CD1c-positive myeloid dendritic cell (primary cell): Measurements from ENCODE around the gene RASSF8.
A peak's percentile ranks its signal among the peaks of the same experiment; 100 is the strongest.

Experiments
- DNase-seq: peaks from one replicate; pipeline ENCODE4 v3.0.0-alpha.2; 2016; ENCODE audit errors: extremely low spot score

Gene RASSF8

DNA sequence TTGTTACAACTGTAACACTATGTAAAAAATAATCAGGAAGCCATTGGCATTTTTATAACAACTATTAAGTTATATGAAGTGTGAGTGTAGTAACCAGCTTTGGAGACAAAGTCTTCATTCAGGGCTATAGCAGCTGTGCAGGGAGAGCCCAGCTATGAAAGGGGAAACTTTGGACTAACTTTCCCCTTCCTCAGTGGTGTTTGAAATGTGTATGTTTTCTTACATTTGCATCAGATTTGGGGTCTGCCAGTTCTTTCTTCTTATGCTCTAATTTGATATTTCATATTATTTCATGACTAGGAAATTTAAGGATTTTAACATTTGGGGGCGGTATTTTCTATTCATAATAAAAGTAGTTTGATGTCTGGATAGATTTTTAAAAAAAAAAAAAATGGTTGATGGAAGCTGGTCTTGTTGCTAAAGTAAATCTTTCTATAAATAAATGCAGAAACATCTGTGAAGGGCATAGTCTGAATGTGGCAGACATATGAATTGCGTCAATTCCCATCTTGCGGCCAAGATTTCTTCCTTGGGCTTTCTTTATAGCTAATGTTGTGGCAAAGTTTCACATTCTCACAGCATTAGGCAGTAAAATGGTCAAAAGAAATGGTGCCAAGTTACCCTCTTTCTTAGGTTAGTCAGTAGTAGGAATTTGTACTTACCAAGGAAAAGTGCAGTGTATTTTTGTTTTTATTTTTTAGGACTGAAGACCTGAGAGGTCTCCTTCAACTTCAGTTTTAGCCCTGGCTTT is 35.6 kb downstream of the RASSF8 start:
- no peak for DNase-seq

DNA sequence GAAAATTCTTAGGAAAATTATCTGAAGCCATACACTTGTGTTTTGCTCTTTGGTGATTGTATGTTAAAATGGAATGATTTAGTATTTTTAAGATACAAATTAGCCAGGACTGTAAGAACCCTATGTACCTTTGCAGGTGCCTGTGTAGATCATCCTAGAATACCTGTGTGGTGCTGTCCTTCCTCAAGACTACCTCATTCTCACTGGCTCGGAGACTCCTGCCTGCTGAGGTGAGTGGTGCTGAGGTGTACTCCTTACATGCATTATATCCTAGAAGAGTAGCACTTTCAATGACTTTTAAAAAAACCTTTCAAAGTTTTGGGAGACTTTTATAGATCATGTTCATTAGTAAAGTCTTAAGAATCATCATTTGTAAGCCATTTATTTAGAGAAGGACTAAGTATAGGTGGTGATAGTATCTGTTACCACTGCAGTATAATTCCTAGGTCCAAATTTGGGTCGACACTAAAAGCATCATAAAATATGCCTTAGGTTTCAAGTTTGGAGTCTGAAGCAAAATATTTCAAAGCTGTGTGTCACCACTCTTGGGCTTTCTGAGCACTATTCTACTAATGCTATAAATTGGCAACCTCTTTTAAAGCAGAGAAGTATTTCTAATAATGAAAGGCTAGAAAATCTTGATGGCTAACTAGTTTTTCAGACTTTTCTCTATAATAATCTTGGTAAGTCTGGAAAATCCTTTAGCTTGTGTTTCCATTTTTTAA is 36.6 kb downstream of the RASSF8 start:
- no peak for DNase-seq

DNA sequence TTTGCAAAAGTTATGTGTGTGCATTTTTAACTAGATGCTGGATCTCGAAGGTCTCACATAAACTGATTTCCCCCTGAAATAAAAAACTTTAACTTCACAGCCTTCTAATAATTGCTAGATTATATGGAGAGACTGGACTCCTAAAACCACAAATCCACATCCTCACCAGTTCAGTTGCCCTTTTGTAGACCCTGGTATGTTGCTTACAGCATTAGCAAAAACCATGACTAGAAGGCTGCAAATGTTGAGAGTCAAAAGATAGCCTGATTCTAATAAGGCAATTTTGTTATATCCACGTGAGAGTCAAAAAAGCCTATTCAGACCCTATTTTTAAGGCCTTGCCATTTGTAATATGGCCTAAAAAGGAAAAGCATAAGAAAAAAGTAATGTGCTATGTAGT is 37.4 kb downstream of the RASSF8 start:
- no peak for DNase-seq

DNA sequence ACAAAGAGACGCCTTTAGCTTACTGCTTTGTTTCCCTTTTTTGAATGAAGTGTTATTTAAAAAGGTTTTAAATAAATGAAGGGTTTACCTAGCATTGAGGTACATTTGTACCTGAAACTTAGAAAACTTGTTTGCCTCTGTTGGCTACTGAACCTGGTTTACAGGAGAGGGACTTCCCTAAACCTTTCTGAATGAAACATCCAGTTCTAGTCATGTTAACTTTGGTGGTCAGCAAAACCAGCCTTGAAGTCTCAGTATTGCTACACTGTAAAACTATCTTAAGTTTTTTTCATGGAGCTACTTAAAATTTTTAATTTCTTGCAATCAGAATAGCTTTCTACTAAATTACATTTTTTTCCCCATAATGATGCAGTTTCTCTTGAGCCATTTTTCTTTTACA is 38.2 kb downstream of the RASSF8 start:
- no peak for DNase-seq

DNA sequence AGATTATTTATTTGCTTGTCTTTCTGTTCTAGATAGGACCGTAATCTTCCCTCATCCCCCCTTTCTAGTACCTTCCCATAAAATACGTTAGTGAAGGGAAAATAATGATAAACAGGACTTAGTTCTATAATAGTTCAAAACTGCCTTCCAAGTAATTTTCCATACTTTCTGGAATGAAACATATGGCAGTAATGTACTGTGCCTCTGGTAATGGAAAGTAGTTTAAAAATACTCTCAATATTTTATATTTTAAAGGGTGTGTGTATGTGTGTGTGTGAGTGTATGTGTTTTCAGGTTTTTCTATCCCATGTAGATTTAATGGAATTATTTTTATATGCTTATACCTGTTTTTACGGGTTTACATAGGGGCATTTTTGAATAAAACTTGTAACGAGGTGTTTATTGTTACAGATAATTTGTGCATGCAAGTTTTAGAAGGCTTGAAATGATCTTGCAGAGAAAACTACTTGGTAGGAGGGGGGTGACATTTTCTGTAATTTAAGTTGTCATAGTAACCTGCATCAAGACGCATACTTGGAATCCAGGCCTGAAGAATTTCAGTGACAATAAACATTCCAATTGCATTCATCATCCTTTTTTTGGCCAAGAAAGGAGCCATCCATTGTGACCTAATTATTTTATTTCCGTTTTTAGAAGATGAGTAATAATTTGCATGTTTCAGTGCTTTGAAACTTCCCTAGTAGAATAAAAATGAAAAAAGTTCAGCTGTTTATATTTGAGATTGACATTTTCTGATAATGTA is 38.9 kb downstream of the RASSF8 start:
- no peak for DNase-seq

DNA sequence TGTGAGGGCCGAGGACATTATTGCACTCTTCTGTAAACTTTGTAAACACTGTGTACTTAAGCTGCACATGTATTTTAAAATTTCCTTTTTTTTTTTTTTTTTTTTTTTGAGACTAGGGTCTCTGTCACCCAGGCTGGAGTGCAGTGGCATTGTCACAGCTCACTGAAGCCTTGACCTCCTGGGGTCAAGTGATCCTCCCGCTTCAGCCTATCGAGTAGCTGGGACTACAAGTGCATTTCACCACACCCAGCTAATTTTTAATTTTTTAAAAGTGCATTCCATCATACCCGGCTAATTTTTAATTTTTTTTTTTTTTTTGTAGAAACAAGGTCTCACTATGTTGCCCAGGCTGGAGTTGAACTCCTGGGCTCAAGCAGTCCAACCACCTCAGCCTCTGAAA is 42.4 kb downstream of the RASSF8 start:
- no peak for DNase-seq

DNA sequence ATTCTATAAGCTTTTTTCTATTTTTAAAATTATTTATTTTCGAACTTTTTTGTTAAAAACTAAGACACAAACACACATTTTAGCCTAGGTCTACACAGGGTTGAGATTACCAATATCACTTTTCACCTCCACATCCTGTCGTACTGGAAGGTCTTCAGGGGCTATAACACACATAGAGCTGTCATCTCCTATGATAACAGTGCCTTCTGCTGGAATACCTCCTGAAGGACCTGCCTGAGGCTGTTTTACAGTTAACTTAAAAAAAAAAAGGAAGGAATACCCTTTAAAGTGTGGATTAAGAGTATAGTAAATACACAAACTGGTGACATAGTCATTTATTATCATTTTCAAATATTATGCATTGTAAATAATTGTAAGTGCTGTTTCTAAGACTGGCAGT is 43.0 kb downstream of the RASSF8 start:
- DNase-seq, result no peak

DNA sequence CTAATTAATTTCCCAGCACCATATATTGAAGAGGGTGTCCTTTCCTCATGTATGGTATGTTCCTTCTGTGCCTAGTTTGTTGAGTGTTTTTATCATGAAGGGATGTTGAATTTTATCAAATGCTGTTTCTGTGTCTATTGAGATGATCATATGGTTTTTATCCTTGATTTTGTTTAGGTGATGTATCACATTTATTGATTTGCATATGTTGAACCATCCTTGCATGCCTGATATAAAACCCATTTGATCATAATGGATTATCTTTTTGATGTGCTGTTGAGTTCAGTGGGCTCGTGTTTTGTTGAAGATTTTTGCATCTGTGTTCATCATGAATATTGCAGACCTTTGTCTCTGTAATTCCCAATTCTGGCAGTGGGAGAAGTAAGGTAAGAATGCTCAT is 44.6 kb downstream of the RASSF8 start:
- DNase-seq, result no peak

DNA sequence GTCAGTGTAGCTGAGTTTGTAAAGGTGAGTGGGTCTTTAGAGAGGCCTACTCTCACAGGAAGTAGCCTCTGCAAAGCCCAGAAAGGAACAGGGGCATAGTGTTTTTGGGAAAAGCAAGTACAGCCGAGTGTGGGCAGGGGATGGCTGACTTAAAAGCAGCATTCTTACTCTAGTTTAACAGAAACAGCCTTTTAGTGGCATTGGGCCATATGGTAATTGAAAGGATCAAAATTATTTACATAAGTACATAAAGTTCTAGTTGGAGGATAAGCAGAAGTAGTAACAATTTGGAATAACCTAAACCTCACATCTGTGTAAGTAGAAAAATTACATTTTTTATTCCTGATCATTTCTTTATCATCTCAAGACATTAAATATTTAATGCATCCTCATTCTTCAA is 49.1 kb downstream of the RASSF8 start:
- no peak for DNase-seq

DNA sequence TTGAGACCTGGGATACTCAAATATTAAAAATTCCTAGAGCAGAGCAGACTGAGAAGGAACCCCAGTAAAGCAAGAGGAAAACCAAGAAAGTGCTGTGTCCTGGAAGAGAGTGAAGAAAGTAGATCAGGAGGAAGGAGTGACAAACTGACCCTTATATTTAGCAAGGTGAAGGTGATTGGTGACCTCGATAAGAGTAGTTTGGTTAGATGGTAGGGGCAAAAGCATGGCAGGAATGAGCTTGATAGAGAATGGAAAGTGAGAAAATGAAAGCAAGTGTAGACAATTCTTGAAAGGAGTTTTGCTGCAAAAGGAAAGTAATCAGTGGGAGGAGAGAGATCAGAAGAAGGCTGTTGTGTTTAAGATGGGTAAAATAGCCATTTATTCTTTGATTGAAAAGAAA is 51.1 kb downstream of the RASSF8 start:
- DNase-seq, result no peak

DNA sequence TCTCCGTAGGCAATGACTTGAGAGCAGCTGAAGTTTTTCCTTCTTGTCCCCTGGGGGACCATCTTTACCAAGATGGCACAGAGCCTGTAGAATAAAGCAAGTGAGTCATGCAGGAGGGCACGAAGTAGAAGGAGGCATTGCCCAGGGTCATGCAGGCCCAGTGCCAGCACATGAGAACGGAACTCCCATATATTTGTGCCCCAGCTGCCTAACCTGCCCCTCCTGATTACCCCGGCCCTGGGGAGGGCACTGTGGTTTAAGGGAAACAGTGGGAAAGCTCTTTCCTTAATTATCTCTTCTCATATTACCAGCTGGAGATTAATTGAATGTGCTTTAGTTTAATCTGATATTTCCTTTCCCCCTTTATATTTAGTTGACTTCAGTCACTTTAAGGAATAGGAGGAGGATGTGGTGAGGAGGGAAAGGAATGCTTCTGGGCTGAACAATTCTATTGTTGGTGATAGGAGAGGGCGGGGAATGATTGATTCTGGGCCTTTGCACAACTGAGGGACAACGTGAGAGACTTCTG is 51.9 kb downstream of the RASSF8 start:
- no peak for DNase-seq

DNA sequence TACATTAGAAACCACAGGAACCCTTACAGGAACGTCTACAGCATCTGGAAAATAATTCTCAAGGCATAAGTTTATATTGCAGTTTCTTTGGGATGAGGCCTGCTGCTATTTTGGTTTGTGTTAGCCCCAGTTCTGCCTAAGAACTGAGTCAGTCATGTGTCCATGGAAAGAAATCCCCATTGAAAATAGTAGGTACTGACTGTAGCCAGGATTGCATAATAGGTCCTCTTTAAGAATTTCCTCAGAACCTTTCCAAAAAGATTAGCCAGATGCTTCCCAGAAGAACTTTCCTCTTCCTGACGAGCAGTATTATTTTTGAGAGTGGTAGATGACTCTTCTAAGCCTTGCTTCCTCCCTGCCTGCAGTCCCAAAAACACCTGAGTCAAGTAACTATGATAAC is 52.6 kb downstream of the RASSF8 start:
- no peak for DNase-seq

DNA sequence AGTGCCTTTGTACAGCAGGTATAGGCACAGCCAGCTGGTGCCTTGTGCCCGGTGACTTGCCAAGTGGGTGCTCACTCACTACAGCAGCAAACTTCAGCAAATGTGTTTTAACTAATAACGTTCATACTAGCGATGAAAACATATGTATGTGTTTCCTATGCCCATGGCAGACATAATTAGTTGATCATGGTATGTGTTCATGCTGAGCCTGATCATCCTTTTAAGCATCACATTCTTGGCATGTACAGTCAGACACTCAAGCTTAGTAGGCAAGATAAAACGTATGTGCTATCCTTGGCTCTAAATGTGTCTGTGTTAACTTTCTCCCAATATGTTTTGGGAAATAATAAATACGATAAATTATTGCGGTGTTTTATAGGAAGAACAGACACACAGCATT is 55.6 kb downstream of the RASSF8 start:
- DNase-seq, result no peak

DNA sequence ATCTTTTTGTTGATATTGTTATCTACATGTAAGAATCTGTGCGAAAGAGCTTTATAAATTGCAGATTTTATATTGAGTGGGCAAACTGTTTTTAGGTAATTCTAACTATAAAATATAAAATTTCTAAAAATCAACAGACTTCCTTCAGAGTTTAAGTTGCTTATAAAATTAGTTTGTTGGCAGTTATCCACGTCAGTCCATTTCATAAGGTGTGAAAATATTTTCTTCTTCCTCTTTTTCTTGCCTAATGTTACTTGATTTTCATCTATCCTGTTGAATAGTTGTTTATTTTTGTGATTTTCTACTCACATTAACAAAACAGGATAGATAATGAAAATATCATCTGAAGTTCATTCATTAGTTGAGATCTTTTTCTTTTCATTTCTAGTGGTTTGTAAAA is 58.0 kb downstream of the RASSF8 start:
- DNase-seq, result no peak

DNA sequence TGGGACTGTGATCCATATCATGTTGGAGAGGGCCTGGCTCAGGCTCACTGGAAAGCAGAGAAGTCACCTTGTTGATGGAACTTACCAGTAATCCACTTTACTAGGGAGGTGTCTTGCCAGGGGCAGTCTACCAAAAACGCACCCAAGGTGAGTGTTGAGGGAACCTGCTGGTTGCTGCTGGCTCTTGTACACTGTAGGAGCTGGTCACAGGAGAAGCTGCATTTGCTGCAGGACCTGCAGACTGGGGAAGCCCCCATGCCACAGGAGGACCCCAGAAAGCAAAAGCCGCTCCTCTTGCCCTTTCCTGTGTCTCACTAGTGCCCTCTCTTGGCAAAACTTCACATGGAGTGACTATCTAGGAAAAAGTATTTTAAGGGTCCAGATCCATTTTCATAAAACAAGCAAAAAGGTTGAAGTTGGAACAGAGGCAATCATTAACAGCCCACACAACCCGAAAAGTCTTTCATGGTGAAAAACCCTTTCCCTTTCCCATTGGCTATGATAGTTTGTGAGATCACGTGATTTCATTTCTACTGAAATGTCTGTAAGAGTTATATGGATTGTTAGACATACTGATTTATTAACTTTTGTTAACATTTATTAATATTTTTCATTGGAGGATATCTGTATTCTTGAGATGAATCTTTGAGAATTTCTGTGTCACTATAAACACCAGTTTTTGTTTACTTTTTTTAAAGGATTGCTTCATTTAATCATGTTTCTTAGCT is 59.2 kb downstream of the RASSF8 start:
- DNase-seq, result no peak

DNA sequence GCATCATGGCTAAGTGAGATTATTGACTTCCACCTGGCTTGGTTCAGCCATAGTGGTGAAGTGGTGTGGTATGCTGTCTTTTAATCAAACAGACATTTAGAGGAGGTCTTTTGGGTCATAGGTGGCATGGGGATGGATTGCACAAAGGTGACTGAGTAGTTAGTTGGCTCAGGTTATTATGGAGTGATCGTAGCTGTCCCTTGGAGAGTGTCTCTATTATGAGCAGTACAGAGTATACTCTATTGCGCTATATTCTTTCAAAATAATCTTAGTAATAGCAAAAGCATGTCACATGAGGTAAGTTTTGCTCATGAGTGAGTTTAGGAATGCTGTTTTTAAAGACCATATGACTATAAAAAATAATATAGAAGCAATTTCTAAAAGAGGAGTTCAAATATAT is 60.4 kb downstream of the RASSF8 start:
- DNase-seq, result no peak

DNA sequence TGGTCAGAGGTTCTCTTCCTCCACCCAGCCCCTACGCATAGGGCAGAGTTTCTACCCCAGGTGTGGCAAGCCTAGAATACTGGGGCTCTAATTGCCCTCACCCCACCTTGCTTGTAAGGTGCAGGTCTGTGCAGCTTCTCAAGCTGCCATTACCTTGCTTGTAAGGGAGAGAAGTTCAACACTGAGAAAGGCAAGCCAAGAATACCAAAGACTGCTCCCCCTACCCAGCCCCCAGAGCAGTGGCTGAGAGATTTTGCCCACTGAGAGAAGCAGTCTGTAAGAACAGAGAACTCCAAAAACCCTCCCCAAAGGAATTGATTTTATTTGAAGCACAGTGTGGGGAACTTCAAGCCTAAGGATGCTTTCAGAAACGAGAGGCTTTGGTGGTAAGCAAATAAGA is 63.1 kb downstream of the RASSF8 start:
- DNase-seq, result no peak

DNA sequence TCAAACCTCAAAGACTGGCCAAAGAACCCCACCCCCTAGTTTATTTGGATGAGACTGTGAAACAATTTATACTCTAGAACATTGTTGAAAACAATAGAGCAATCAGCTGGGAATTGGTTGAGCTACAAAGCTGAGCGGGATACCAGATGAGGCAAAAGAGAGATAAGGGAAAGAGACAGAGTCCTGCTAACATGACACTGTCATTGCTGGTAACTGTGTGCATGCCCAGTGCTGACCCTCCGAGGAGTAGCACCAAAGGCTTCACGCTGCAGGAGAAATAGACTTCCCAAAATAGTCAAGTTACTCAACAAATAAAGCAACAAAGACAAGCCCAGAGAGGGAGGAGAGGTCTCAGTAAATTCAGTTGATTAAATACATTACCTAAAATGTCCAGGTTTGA is 63.6 kb downstream of the RASSF8 start:
- DNase-seq, result no peak

DNA sequence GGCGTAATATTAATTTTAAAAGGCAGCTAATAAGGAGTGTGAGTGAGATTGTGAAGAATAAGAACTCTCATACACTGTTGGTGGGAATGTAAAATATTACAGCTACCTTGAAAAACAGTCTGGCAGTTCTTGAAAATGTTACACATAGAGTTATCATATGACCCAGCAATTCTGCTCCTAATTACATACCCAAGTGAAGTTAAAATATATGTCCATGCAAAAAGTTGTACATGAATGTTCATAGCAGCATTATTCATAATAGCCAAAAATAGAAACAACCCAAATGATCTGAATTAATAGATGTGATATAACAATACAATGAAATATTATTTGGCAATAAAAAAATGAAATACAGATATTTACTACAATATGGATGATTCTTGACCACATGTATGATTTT is 68.2 kb downstream of the RASSF8 start:
- no peak for DNase-seq

DNA sequence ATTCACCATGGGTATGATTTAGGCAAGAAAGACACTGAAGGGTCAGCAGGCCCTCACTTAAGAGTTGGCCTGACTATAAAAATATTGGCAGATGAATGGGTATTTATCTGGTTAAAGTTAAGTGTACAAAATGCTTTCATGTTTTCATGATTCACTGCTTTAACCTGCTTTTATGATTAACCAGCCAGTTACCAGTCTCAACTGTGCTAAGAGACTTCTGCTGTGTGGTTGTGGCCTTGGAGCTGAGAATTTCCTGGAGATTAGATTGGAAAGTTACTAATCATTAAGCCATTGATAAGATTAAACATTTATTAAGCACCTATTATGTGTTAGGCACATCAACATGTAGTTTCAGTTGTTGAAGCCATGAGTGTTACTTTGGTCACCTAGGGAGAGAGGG is 68.9 kb downstream of the RASSF8 start:
- no peak for DNase-seq

DNA sequence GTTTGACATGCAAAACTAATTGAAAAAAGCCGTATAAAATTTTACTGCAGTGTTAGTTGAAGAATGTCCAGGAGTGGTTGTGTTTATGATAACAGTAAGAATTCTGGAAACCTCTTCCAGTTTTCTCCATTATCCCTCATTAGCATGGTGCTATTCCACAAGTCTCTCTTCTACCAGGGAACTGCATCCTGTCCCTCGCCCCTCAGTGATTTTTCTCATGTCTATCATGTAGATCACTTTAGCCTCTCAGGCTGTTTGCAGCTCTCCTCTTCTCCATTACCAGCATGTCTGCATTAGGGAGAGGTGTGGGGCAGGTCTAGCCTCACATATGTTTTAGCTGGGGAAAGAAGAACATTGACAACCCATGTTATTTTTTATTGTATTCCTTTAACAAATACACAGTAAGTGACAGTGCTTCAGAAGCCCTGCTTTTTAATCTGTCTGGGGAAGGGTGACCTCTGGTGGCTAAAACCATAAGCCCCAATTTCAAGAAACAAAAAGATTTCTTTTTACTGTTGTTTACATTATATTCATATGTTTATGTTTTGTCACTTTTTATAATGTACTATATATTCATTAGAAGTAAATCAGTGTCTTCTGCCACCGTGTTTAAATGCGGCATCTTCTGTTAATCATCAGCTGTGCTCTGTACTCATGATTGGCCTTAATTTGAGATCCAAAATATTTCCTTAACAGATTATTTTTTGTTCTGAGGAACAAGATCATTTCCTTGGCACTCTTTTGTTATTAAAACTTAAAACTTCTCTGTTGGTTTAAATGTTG is 70.7 kb downstream of the RASSF8 start:
- peak; percentile 45 for DNase-seq
